Thyroid gland (tissue), 4 donors: ENCODE measurements around the gene DCUN1D2. TPM values are rescaled to one million over a fixed set of nuclear protein-coding genes. Genes with fewer than 3 reads are reported as not detected.

ENCODE experiments used
- DNase-seq, 2 donors: peaks; one replicate each; pipeline ENCODE4 v3.0.0-alpha.2; 2019
- H3K27ac ChIP-seq, 3 donors: fragments of 200-600 bp; sonication (generic); 1 replicate in 2 of 3; 2 replicates in 1 of 3; pipeline ENCODE4 v1.5.1; 2016 to 2019; ENCODE audit warnings: mild to moderate bottlenecking in 1 of 3, moderate library complexity in 1 of 3
- H3K27me3 ChIP-seq: fragments of 200-600 bp; sonication (generic); one replicate; pipeline ENCODE4 v1.5.1; 2019
- H3K36me3 ChIP-seq, 2 donors: fragments of 200-600 bp; sonication (generic); one replicate each; pipeline ENCODE4 v1.5.1; 2016 to 2019
- H3K4me1 ChIP-seq, 2 donors: fragments of 200-600 bp; sonication (generic); one replicate each; pipeline ENCODE4 v1.5.1; 2017 to 2019
- H3K4me3 ChIP-seq, 3 donors: fragments of 200-600 bp; sonication (generic); replicated peaks in 1 of 3; 1 replicate in 2 of 3; 2 replicates in 1 of 3; pipeline ENCODE4 v1.5.1; 2016; ENCODE audit warnings: mild to moderate bottlenecking in 1 of 3
- H3K9me3 ChIP-seq: fragments of 200-600 bp; sonication (generic); one replicate; pipeline ENCODE4 v1.5.1; 2017
- CTCF ChIP-seq, 6 experiments: fragments of 200-600 bp in 3 of 6; fragments of 450-650 bp in 3 of 6; sonication (generic) in 3 of 6; IDR thresholded peaks; one replicate each; pipeline ENCODE4 v1.5.1; 2016 to 2019; ENCODE audit warnings: antibody characterized with exemption in 6 of 6, mild to moderate bottlenecking in 2 of 6, inconsistent platforms in 1 of 6, moderate library complexity in 1 of 6
- POLR2A ChIP-seq, 2 donors: fragments of 450-650 bp; IDR thresholded peaks; one replicate each; pipeline ENCODE4 v1.6.1; 2017; ENCODE audit warnings: antibody characterized with exemption in 2 of 2, mild to moderate bottlenecking in 2 of 2, moderate library complexity in 1 of 2
- WGBS, 2 donors: methylation state at CpG; one replicate each; pipeline ENCODE4 v1.1.5; 2017; 5-methylcytosine and 5-hydroxymethylcytosine counted together
- intact Hi-C: fragments of 100-400 bp; cut with DNase I; formaldehyde crosslinking; loops from one replicate; pipeline ENCODE4 v1.15.1; 2023
- total RNA-seq, 4 donors: library from RNA; depleted of rRNA; stranded (reverse); fragments of >200 nt; gene quantifications; one replicate each; pipeline ENCODE4 v1.2.3, GENCODE V29; 2016

The DCUN1D2 gene
- total RNA-seq, 4 donors from 2014 or later, result 8.8 to 15.3 (median 10.4) TPM

GRCh38 chr13:113485545-113485944 lies 5.0 kb downstream of the DCUN1D2 start:
- DNase-seq, result no peak
- H3K9me3 ChIP-seq, result no peaks in the 10 kb centered on the region
- 93 to 95% methylated on average over 13 of the region's 13 CpGs for WGBS, 2 donors

GRCh38 chr13:113483504-113484293 lies 6.8 kb downstream of the DCUN1D2 start:
- no peaks in the 10 kb centered on the region for H3K36me3 ChIP-seq
- intact Hi-C loops, result no loop called here
- TF ChIP-seq CTCF (IDR thresholded peaks at IDR 0.05) (no peak), POLR2A (IDR thresholded peaks at IDR 0.05) (no peak)
- no peaks in the 10 kb centered on the region for H3K27me3 ChIP-seq
- no peak overlapping the region for H3K27ac ChIP-seq
- no peak overlapping the region for H3K4me3 ChIP-seq
- no peak for DNase-seq
- 87 to 89% methylated on average over 36 of the region's 36 CpGs for WGBS, 2 donors
- no peaks in the 10 kb centered on the region for H3K9me3 ChIP-seq
- H3K4me1 ChIP-seq, result no peaks in the 10 kb centered on the region

More at GRCh38 chr13:113485545-113485944, 5.0 kb downstream of the DCUN1D2 start:
- Histone ChIP-seq H3K27me3 (no peaks in the 10 kb centered on the region), H3K36me3 (no peaks in the 10 kb centered on the region), H3K4me3 (no peak overlapping the region), H3K4me1 (peaks cover 11% of the 10 kb centered on the region in 2 donors), H3K27ac (no peak overlapping the region)
- intact Hi-C loops, result no loop called here
- TF ChIP-seq CTCF (IDR thresholded peaks at IDR 0.05), result no peak
- TF ChIP-seq POLR2A (IDR thresholded peaks at IDR 0.05), result no peak

- no peaks in the 10 kb centered on the region for H3K4me1 ChIP-seq
Measured at GRCh38 chr13:113483081-113483480, 7.4 kb downstream of the DCUN1D2 start.

GRCh38 chr13:113479179-113479578 lies 11.3 kb downstream of the DCUN1D2 start:
- intact Hi-C loops, result no loop called here
- TF ChIP-seq POLR2A (IDR thresholded peaks at IDR 0.05) (no peak), CTCF (IDR thresholded peaks at IDR 0.05) (no peak)
- H3K27ac ChIP-seq, result no peak overlapping the region
- DNase-seq, result no peak
- no peaks in the 10 kb centered on the region for H3K9me3 ChIP-seq
- H3K36me3 ChIP-seq, result peaks cover 0 to 3% of the 10 kb centered on the region in 2 donors
- 83 to 86% methylated on average over 4 of the region's 4 CpGs for WGBS, 2 donors
- H3K27me3 ChIP-seq, result no peaks in the 10 kb centered on the region
- no peaks in the 10 kb centered on the region for H3K4me1 ChIP-seq
- no peak overlapping the region for H3K4me3 ChIP-seq

More at GRCh38 chr13:113483081-113483480, 7.4 kb downstream of the DCUN1D2 start:
- Histone ChIP-seq H3K4me3 (no peak overlapping the region), H3K9me3 (no peaks in the 10 kb centered on the region), H3K27me3 (no peaks in the 10 kb centered on the region), H3K36me3 (no peaks in the 10 kb centered on the region), H3K27ac (no peak overlapping the region)
- intact Hi-C loops, result no loop called here
- no peak for TF ChIP-seq CTCF (IDR thresholded peaks at IDR 0.05)
- TF ChIP-seq POLR2A (IDR thresholded peaks at IDR 0.05), result no peak
- DNase-seq, result no peak
- 96 to 98% methylated on average over 7 of the region's 7 CpGs for WGBS, 2 donors

GRCh38 chr13:113477724-113478123 lies 12.8 kb downstream of the DCUN1D2 start:
- Histone ChIP-seq H3K4me1 (no peaks in the 10 kb centered on the region), H3K9me3 (no peaks in the 10 kb centered on the region), H3K27ac (no peak overlapping the region), H3K36me3 (peaks cover 3 to 5% of the 10 kb centered on the region in 2 donors), H3K27me3 (no peaks in the 10 kb centered on the region), H3K4me3 (no peak overlapping the region)
- intact Hi-C loops, result no loop called here
- TF ChIP-seq CTCF (IDR thresholded peaks at IDR 0.05) (no peak), POLR2A (IDR thresholded peaks at IDR 0.05) (no peak)
- WGBS, 2 donors, result 96 to 99% methylated on average over 3 of the region's 3 CpGs
- no peak for DNase-seq
